HEK293T (cell line): ENCODE results near the gene TRAPPC12.

Experiments
- CTCF ChIA-PET: fragments of 350-600 bp; formaldehyde crosslinking; extraction: SDS; loops from one replicate; lab custom pipeline; 2021; ENCODE audit warnings: antibody characterized with exemption, inconsistent platforms; lab: Yijun Ruan, JAX
- POLR2A ChIA-PET: fragments of 350-600 bp; formaldehyde crosslinking; extraction: SDS; loops from one replicate; lab custom pipeline; 2020; ENCODE audit warnings: antibody characterized with exemption, inconsistent platforms; lab: Yijun Ruan, JAX
- DNase-seq: peaks from one replicate; pipeline ENCODE4 v3.0.0; 2012; ENCODE audit warnings: mixed read lengths; ENCODE audit errors: extremely low spot score
- ARNT ChIP-seq: fragments of 450-650 bp; IDR thresholded peaks from 2 replicates; pipeline ENCODE4 v1.6.1; 2017; ENCODE audit warnings: mild to moderate bottlenecking
- BHLHE40 ChIP-seq: fragments of 450-650 bp; IDR thresholded peaks from 2 replicates; pipeline ENCODE4 v1.6.1; 2016; ENCODE audit warnings: mild to moderate bottlenecking, moderate library complexity, borderline replicate concordance
- CTBP1 ChIP-seq: fragments of 450-650 bp; IDR thresholded peaks from 2 replicates; pipeline ENCODE4 v1.6.1; 2016; ENCODE audit warnings: borderline replicate concordance
- ELF4 ChIP-seq: fragments of 450-650 bp; IDR thresholded peaks from 2 replicates; pipeline ENCODE4 v1.6.1; 2017; ENCODE audit warnings: antibody characterized with exemption
- FOXA1 ChIP-seq: fragments of 450-650 bp; IDR thresholded peaks from 2 replicates; pipeline ENCODE4 v1.6.1; 2016; ENCODE audit warnings: mild to moderate bottlenecking
- FOXK2 ChIP-seq: fragments of 450-650 bp; IDR thresholded peaks from 2 replicates; pipeline ENCODE4 v1.6.1; 2016; ENCODE audit warnings: mild to moderate bottlenecking
- FOXM1 ChIP-seq: fragments of 450-650 bp; IDR thresholded peaks from 2 replicates; pipeline ENCODE4 v1.6.1; 2017; ENCODE audit warnings: mild to moderate bottlenecking, borderline replicate concordance
- HDGF ChIP-seq: fragments of 450-650 bp; IDR thresholded peaks from 2 replicates; pipeline ENCODE4 v1.6.1; 2017; ENCODE audit warnings: antibody characterized with exemption, borderline replicate concordance
- L3MBTL2 ChIP-seq: fragments of 450-650 bp; conservative IDR thresholded peaks from 2 replicates; pipeline ENCODE4 v1.6.1; 2016; ENCODE audit warnings: mild to moderate bottlenecking
- LEF1 ChIP-seq: fragments of 450-650 bp; IDR thresholded peaks from 2 replicates; pipeline ENCODE4 v1.6.1; 2017; ENCODE audit warnings: mild to moderate bottlenecking, borderline replicate concordance
- NFRKB ChIP-seq: fragments of 450-650 bp; IDR thresholded peaks from 2 replicates; pipeline ENCODE4 v1.6.1; 2016; ENCODE audit warnings: mild to moderate bottlenecking, moderate library complexity
- SP1 ChIP-seq: fragments of 450-650 bp; IDR thresholded peaks from 2 replicates; pipeline ENCODE4 v1.6.1; 2017
- SUZ12 ChIP-seq: fragments of 450-650 bp; IDR thresholded peaks from 2 replicates; pipeline ENCODE4 v1.6.1; 2016; ENCODE audit warnings: mild to moderate bottlenecking
- TARDBP ChIP-seq: fragments of 450-650 bp; IDR thresholded peaks from 2 replicates; pipeline ENCODE4 v1.6.1; 2016
- ZNF384 ChIP-seq: fragments of 450-650 bp; IDR thresholded peaks from 2 replicates; pipeline ENCODE4 v1.6.1; 2016
- TF ChIP-seq, protein P1 (sequence below): fragments of 450-650 bp; IDR thresholded peaks from 2 replicates; pipeline ENCODE4 v1.6.1; 2016

TRAPPC12 gene

DNA sequence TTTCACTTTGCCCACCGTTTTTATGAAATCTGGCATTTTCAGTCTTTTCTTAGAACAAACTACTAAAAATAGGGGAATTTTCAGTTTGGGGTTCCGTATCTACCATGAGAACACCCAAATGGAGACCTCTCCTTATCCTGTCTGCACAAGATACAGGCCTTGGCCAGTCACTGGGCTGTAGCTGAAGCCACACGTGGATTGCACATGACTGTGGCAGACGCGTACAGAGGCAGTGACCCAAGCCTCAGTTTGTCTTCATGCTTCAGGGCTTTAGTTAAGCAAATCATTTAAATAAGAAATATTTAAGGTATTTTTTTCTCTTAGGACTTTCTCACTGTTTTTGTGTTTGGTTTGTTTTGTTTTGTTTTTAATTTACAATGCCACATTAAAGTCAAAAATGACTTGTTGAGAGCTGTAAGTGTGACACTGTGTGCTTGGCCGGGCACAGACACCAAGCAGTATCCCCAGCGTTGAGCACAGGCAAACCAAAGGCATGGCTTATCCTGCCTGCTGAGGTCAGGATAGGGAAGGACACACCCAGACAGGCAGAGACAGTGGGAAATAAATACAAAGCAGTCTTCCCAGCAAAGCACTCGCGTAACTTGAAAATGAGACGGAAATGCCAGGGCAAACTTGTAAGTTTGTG, 53.3 kb downstream of the TRAPPC12 start:
- CTCF ChIA-PET, result interaction anchor here (1.7 kb wide), 1 partner anchor 9 kb away, joined by 9 read pairs; no protein-coding TSS in a partner anchor
- POLR2A ChIA-PET, result no interaction called here

DNA sequence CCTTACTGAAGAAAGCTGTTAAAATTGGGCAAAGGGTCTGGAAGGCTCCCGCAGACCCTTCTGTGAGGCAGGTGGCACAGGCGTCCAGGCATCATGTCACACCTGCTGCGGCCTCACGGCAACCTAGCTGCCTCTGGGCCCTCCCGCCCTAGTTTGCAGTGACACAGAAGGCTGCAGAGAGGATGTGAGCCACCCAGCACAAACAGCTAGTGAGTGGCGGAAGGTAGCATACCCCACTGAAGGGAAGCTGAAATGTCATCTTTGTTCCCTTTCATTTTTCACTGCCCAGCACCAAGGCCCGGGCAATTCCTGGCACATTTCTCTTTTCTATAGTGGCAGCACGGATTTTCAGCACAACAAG, 53.8 kb downstream of the TRAPPC12 start:
- TF ChIP-seq ARNT (no peak), FOXM1 (no peak), LEF1 (no peak)
- ChIA-PET POLR2A (no interaction called here), CTCF (interaction anchor here (1.7 kb wide), 1 partner anchor 9 kb away, joined by 9 read pairs; no protein-coding TSS in a partner anchor)

More for the DNA sequence above, 53.3 kb downstream of the TRAPPC12 start:
- TF ChIP-seq SUZ12 (no peak), L3MBTL2 (no peak), FOXM1 (no peak), TARDBP (no peak), BHLHE40 (no peak), ZNF384 (no peak), CTBP1 (no peak), HDGF (no peak), FOXK2 (no peak), NFRKB (no peak), LEF1 (no peak), ELF4 (no peak)
- TF ChIP-seq, protein P1, sequence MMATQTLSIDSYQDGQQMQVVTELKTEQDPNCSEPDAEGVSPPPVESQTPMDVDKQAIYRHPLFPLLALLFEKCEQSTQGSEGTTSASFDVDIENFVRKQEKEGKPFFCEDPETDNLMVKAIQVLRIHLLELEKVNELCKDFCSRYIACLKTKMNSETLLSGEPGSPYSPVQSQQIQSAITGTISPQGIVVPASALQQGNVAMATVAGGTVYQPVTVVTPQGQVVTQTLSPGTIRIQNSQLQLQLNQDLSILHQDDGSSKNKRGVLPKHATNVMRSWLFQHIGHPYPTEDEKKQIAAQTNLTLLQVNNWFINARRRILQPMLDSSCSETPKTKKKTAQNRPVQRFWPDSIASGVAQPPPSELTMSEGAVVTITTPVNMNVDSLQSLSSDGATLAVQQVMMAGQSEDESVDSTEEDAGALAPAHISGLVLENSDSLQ, result no peak
- DNase-seq, result no peak

DNA sequence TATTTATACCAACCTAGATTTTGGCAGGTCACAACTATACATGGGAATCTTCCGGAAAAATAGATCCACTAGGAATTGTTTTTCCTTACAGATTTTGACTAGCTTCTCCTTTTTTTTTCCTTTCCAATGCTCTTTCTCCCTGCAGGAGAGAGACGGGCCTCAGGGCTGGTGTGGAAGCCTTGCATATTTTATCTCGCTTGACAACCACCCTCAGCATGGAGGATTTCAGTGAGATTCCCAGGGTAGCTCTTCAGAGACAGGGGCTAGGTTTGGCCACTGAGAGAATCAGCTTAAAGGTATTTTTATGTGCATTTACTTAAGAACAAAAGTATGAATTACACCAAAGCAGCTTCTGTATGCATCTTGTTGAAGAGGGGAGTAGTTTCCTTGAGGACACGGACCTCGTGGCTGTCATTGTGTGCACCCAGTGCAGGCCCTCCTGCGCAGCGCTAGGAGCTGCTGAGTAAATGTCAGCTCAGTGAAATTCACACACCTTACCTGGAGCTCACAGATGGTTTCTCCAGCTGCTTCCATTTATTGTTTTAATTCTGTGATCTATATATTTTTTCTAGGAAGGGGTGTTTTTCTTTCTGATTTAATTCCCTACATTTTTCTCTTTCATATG, 54.4 kb downstream of the TRAPPC12 start:
- TF ChIP-seq FOXK2, result no peak
- TF ChIP-seq SUZ12, result no peak
- TF ChIP-seq BHLHE40, result no peak
- no peak for TF ChIP-seq LEF1
- no peak for DNase-seq
- ChIA-PET POLR2A (no interaction called here), CTCF (interaction anchor here (1.7 kb wide), 1 partner anchor 10 kb away, joined by 9 read pairs; no protein-coding TSS in a partner anchor)

More for the DNA sequence above, 53.8 kb downstream of the TRAPPC12 start:
- no peak for DNase-seq

DNA sequence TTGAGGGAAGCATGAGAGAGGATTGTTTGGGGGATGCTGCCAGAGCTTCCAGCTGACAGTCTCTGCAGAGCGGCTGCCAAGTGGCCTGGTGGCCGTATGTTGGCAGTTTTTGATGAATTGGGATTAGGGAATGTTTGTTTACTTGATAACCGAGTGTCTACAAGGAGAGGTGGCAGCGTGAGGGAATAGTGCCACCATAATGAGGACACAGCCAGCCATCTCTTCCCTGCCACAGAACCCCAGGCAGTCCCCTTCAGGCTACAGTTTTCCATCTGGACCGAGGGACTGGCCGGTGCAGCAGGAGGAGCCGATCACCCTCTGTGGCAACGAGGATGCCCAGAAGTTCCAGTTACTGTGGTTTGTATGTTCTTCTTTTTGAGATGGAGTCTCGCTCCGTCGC, 55.2 kb downstream of the TRAPPC12 start:
- TF ChIP-seq FOXA1 (no peak), FOXK2 (no peak), CTBP1 (no peak), ZNF384 (no peak), LEF1 (no peak), L3MBTL2 (no peak), ARNT (no peak), BHLHE40 (no peak), FOXM1 (no peak), HDGF (no peak), ELF4 (no peak), SP1 (no peak), TARDBP (no peak), NFRKB (no peak), SUZ12 (no peak)
- TF ChIP-seq, protein P1, result no peak
- ChIA-PET CTCF (no interaction called here), POLR2A (no interaction called here)
- DNase-seq, result no peak

DNA sequence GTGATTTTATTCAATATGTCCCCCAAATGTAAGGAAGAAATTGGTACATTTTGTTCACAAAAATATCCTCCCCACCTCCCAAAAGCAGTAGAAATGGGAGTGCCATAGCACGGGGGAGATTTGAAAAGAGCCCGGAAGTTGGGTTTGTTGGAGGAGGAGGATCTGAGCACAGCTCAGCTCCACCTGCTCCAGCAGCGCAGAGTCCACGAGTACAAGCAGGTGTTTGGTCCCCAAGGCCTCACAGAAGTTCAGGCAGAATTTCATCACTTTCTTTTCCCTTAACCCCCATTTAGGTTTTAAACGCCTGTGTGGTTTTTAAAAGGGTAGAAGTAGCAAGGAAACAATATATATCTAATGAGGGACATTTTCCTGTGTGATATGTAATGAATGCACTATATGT, 56.0 kb downstream of the TRAPPC12 start:
- ChIA-PET CTCF (no interaction called here), POLR2A (no interaction called here)
- no peak for TF ChIP-seq BHLHE40
- no peak for TF ChIP-seq FOXK2
- TF ChIP-seq ELF4, result no peak
- no peak for TF ChIP-seq CTBP1
- TF ChIP-seq HDGF, result no peak
- no peak for TF ChIP-seq LEF1
- no peak for TF ChIP-seq ZNF384
- TF ChIP-seq ARNT, result no peak
- TF ChIP-seq SUZ12, result no peak
- TF ChIP-seq FOXM1, result no peak
- DNase-seq, result no peak

DNA sequence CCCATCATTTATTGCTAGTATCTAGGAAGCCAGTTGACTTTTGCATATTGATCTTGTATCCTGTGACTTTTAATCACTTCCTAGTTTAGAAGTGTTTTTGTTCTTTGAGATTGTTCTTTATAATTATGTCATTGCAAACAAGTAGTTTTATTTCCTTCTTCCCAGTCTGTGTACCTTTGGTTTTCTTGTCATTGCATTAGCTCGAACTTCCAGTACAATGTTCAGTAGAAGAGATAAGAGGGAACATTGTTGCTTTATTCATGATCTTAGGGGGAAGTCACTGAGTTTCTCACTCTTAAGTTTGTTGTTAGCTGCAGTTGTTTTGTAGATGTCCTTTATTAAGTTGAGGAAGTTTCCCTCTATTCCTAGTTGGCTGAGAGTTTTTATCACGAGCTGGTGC, 61.0 kb downstream of the TRAPPC12 start:
- no peak for TF ChIP-seq CTBP1
- no peak for TF ChIP-seq FOXA1
- TF ChIP-seq, protein P1, result no peak
- TF ChIP-seq HDGF, result no peak
- TF ChIP-seq TARDBP, result no peak
- TF ChIP-seq FOXK2, result no peak
- TF ChIP-seq SP1, result no peak
- TF ChIP-seq NFRKB, result no peak
- no peak for TF ChIP-seq LEF1
- no peak for TF ChIP-seq ZNF384
- no peak for TF ChIP-seq FOXM1
- no peak for TF ChIP-seq BHLHE40
- DNase-seq, result no peak
- POLR2A ChIA-PET, result no interaction called here
- CTCF ChIA-PET, result no interaction called here
